Hypothalamus (tissue), 51 donors: ENCODE measurements around the gene KCNE1.
"Not testable (repeated sequence)": the region's sequence is repeated elsewhere in the genome, so short reads cannot be mapped to it uniquely, and the experiment has no call there.

ENCODE experiments used
- DNase-seq, 51 donors: peaks; one replicate each; lab custom pipeline; 2025; lab: John Stamatoyannopoulos, UW

KCNE1 gene

GRCh38 chr21:34514576-34515115 is 2.6 kb upstream of the KCNE1 start:
- no peak for DNase-seq

- DNase-seq, result no peak
These were observed 1.2 kb upstream of the KCNE1 start for GRCh38 chr21:34513129-34513675.

DNA sequence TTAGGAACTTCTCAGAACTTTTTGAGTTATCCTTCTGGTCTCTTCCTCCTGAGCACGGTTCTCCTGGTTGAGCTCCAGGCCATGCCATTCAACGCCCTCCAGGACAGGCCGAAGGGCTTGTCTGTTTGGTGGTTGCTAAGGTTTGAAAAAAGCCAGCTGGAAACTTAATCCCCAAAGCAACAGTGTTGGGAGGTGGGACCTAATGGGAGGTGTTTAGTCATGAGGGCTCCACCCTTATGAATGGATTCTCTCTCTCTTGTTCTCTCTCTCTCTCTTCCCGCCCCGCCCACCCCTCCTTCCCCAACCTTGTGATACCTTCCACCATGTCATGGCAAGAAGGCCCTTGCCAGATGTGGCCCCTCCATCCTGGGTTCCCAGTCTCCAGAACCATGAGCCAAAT is 829 bp downstream of the KCNE1 start:
- DNase-seq, result no peak

DNA sequence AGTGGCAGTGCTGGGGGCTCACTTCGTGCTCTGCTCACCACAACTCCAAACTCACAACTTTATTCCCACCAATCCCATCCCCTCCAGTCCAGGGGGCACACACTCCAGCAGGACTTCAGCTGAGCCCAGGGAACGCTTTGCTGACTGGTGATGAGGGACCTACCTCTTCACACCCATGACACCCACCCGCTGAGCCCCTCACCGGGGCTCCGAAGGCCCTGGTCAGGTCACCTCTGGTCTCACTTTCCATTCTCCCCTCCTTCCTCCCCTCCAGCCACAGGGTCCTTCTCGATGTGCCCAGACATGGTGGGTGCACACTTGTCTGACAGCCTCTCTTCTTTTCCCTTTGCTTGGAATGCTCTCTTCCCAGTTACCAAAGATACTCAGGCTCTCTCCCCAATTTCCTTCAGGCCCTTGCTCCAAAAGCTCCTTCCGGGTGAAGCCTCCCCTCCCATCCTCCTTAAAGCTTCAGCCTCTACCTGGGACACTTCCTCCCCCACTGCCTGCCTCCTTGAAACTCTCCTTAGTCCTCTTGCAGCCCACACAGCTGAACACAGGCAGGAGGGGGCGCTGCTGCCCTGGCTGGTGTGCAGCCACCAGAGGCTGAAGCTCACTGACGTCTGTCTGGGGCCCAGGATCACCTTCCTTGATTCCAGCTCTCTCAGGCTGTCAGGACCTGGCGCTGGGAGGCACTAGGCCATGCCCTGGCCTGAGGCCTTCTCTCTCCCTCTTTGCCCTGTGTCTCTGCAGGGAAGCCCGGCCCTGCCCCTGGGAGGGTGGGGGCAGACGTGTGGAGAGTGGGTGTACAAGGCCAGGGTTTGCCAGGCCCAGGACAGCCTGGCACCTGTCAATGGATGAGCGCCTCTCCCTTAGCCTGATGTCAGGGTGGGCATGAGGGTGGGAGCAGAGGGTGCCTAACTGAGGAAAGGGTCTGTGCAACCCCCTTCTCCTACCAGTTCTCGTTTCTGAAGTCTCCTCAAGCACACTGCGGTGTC is 1.6 kb downstream of the KCNE1 start:
- DNase-seq, result peak in 29 of 51 donors; percentile 5 to 68 (median 33)

GRCh38 chr21:34509151-34509550 is 2.9 kb downstream of the KCNE1 start:
- no peak for DNase-seq

DNA sequence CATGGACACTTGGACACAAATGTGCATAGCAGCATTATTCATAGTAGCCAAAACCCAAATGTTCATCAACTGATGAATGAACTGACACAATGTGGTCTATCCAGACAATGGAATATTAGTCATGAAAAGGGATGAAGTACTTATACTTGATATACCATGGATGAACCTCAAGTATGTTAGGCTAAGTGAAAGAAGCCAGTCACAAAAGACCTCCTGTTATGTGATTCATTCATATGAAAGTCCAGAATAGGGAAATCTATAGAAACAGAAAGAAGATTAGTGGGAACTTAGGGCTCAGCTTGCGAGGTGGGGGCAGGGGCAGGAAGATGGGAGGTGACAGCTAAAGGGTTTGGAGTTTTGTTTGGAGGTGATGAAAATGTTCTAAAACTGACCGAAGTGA is 7.4 kb downstream of the KCNE1 start:
- DNase-seq, result no peak

GRCh38 chr21:34502480-34503106 is 9.4 kb downstream of the KCNE1 start:
- no peak for DNase-seq

GRCh38 chr21:34501716-34502115 is 10.3 kb downstream of the KCNE1 start:
- no peak for DNase-seq

DNA sequence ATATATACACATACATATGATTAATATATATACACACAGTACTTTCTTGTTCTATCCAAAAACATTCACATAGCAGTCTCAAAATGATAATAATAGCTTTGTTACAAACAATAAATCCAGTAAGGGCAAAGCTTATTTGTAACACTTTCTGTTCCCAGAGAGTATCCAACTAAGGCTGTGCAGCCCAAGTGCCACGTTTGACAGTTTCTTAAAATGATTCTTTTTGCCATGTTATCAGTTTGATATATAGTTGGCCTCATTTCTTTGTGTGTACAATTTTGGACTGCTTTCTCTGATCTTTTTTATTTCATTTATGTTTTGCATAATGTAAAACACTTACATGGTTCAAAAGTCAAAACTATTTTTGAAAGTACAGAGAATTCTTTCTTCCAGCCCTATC is 11.8 kb downstream of the KCNE1 start:
- DNase-seq, result no peak

GRCh38 chr21:34499116-34499515 is 12.9 kb downstream of the KCNE1 start:
- no peak for DNase-seq

- no peak for DNase-seq
These were observed 13.4 kb downstream of the KCNE1 start for GRCh38 chr21:34498623-34499022.

GRCh38 chr21:34483854-34484253 is 28.2 kb downstream of the KCNE1 start:
- not testable (repeated sequence) for DNase-seq

DNA sequence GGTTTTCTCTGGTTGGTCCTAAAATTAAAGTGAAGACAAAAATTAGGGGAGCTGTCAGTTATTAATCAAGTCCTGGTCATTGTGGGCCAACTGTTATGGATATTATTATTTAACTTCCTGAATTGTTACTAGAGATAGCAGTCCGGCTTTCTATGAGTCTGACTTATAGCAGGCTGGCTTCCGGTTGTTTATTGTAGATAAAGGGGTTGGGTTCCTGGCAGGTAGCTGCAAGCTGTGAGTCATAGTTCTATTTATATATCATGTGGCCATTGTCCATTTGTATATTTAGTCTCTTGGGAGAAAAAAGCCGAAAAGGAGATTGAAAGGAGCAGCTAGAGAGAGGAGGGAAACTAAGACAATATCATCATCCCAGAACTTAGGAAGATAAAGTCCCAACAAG is 28.6 kb downstream of the KCNE1 start:
- not testable (repeated sequence) for DNase-seq

DNA sequence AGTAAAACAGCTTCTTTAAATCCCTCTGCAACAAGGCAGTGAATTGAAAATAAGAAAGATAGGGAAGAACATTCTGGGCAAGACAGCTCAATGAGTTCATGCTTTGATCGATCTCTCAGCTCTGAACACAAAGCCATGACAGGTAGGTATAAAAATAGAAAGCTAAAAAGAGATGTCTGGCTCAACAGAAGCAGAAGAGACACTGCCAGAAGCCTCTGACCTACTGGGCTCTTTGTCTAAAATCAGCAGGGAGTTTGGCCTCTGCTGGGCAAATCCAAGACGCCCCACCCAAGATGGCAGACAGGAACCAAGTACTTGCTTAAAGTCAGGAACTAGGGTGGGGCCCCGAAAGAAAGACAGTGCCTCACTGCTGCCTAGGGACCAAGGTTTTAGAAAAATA is 44.7 kb downstream of the KCNE1 start:
- DNase-seq, result not testable (repeated sequence)

DNA sequence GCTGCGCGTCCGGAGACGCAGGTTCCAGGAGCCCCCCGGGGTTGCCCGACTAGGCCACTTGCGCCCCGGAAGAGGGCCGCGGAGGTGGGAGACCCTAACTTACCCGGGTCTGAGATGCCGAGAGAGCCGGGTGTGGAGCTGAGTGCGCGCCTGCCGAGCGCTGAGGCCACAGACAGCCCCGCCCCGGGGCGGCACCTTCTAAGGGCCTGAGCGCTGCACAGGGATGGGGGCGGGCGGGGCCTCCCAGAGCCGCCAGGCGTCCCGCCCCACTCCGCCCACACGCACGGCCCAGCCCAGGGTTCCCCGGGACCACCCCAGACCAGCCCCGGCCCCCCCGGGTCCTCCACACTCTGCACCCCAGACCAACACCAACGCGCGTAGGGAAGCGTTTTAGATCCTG is 52.6 kb downstream of the KCNE1 start:
- DNase-seq, result not testable (repeated sequence)

- not testable (repeated sequence) for DNase-seq
These were observed 53.7 kb downstream of the KCNE1 start for GRCh38 chr21:34458266-34458665.

GRCh38 chr21:34456180-34456579 is 55.8 kb downstream of the KCNE1 start:
- not testable (repeated sequence) for DNase-seq

DNA sequence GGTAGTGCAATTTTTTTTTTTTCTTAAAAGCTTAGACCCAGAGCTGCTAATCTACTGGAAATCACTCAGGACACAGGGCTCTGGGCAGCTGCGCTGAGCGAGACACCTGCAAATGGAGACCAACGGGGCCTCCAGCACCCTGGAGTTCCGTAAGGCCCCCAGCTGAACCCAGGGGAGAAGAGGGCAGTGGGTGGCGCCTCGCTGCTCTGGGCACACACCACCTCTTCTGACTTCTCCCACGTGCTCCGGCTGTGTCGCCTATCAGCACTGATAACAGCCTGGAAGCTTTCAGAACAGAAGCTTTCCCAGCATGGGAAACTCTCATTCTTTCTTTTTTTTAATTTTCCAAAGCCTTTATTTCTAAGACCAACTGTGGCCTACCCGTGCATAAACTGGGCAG is 56.4 kb downstream of the KCNE1 start:
- DNase-seq, result not testable (repeated sequence)

DNA sequence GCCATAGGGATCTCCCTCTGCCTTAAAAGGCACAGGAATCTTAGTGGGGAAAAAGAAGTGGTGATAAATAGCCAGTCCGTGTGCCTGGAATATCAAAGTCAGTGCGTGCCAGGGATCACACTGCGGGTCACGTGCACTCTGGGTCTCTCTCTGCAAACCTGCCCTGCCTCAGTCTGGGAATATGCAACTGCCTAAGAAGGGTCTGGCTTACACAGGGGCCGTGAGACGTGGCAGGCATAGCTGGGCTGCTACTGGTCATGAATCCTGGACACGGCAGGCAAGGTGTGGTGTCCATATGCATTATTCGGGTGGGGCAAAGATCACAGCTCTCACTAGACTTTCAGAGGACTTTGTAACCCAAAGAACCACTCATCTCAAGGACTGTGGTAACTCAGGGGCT is 65.0 kb downstream of the KCNE1 start:
- not testable (repeated sequence) for DNase-seq

DNA sequence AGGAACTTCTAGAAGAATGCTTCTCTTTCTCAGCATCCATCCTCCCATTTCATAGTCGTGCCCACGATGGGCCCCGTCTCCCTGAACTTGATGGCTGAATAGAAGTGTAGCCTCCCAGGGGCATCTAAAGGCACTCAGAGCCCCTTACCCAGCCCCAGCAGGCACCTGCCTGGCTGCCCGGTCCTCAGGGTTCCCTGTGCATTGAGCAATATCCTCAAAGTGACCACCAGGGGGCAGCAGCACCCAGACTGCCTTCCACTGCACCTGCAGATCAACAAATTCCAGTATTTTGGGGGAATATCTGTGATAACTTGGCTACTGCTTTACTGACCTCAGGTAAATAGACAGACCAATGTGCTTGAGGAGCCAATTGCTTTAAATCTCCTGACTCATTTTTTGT is 68.5 kb downstream of the KCNE1 start:
- DNase-seq, result not testable (repeated sequence)

DNA sequence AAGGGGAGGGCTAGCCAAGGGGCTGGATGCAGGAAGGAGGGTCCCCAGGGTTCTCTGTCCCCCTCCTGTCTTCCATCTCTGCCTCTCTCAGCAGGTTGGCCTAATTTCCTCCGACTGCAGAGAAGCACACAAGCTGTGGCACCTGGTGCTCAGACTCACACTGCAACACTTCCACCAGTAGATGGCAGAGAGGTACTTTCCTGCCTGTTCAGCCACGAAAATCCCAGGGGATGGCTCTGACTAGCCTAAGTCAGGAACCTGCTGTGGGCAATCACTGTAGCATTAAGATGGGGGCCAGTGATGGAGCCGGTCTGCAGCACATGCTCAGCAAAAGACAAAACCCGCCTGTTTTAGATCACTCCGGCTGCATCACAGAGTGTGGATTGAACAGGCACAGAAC is 82.3 kb downstream of the KCNE1 start:
- not testable (repeated sequence) for DNase-seq
